CD4-positive, alpha-beta T cell treated with Interleukin-12 subunit alpha and Interleukin-12 subunit beta, for 1 hour (primary cell): ENCODE results near the gene PPP4R3A.
"Not testable (repeated sequence)": the region's sequence is repeated elsewhere in the genome, so short reads cannot be mapped to it uniquely, and the experiment has no call there.

Source experiments
- DNase-seq: peaks from one replicate; pipeline ENCODE4 v3.0.0-alpha.2; 2020

The PPP4R3A gene

GRCh38 chr14:91501951-91502930 lies 7.9 kb downstream of the PPP4R3A start:
- DNase-seq, result no peak

- no peak for DNase-seq
These were observed 8.8 kb downstream of the PPP4R3A start for GRCh38 chr14:91501348-91501747.

DNA sequence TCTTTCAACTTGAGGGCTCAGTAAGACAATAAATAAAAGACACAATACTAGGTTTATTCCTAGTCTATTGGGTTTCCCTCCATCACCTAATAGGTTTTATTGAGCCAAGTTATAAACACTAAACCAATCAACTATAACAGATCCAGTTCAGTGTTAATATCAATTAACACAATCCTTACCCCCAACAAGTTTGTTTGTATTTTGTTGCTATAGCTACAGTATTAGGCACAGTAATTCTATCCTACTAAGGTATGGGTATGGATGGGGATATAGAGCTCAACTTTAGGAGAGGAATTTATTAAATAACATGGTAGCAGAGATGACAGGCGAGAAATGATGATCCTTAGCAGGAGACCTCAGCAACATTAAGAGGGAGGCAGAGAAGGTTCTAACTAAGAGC lies 13.3 kb downstream of the PPP4R3A start:
- no peak for DNase-seq

DNA sequence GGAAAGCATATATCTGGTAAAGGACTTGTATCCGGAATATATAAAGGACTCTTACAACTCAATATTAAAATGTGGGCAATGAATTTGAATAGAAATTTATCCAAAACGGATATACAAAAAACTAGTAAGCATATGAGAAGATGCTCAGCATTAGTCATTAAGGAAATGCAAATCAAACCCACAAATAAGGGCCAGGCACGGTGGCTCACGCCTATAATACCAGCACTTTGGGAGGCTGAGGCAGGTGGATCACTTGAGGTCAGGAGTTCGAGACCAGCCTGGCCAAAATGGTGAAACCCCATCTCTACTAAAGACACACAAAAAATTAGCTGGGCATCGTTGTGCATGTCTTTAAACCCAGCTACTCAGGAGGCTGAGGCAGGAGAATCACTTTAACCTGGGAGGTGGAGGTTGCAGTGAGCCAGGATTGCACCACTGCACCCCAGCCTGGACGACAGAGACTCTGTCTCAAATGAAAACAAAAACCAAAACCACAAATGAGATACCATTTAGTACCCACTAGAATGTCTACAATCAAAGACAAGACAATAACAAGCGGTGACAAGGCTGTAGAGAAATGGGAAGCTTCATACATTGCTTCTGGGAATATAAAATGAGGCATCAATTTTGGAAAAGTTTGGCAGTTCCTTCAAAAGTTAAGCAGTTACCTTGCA lies 15.6 kb downstream of the PPP4R3A start:
- peak; percentile 21 for DNase-seq

DNA sequence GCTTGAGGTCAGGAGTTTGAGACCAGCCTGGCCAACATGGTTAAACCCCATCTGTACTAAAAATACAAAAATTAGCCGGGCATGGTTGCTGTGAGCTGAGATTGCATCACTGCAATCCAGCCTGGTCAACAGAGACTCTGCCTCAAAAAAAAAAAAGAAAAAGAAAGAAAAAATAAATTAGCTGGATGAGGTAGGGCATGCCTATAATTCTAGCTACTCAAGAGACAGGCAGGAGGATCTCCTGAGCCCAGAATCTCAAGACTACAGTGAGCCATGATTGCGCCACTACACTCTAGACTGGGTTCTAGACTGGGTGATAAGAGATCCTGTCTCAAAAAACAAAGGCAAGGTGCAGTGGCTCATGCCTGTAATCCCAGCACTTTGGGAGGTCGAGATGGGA lies 16.9 kb downstream of the PPP4R3A start:
- no peak for DNase-seq

- peak; percentile 11 for DNase-seq
These were observed 25.4 kb downstream of the PPP4R3A start for GRCh38 chr14:91484744-91485143.

- DNase-seq, result peak; percentile 25
These were observed 25.9 kb downstream of the PPP4R3A start for GRCh38 chr14:91484186-91484585.

DNA sequence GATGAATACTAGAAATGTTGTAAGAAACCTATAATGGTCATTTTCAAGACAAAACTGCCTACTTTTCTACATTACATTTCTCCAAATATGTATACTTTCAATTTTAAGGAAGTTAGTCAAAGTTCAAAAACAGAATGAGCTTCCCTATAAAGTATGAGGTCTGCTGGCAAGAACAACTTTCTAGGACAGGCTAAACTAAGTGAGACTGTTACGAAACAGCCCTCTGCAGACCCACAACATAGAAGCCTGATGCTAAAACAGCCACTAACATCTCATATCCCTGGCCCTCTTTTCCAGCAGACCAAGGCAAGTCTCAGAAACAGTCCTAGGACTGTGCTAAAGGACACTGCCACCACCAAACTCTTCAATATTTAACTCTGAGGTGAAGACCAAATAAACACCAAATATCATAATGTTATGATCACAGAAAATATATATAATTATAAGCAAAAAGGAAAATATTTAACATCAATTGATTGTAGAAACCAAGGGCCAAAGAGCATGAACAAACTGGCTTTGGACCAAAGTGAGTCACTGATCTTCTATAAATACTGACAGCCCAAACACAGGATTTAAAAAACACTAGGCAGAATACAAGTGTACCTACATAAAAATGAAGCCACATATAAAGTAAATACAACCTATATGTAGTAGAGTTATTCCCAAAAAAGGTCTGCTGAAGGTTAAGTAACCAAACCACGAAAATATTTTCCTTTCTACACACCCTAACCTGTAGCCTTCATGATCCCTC lies 27.7 kb downstream of the PPP4R3A start:
- DNase-seq, result no peak

DNA sequence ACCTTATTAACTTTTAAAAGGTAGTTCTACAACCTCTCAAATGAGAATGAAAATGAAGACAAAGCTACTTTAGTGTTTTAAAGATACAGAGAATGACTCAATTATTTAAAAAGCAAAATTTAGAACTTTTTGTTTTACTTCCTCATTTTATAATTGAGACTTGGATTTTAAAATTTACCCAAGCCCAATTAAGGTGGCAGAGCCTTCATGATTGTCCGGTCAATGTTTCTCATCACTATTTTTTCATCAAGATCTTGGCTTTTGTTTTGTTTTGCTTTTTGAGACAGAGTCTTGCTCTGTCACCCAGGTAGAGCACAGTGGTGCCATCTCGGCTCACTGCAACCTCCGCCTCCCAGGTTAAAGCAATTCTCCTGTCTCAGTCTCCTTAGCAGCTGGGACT lies 32.7 kb downstream of the PPP4R3A start:
- DNase-seq, result no peak

- DNase-seq, result no peak
These were observed 37.1 kb downstream of the PPP4R3A start for GRCh38 chr14:91473046-91473445.

DNA sequence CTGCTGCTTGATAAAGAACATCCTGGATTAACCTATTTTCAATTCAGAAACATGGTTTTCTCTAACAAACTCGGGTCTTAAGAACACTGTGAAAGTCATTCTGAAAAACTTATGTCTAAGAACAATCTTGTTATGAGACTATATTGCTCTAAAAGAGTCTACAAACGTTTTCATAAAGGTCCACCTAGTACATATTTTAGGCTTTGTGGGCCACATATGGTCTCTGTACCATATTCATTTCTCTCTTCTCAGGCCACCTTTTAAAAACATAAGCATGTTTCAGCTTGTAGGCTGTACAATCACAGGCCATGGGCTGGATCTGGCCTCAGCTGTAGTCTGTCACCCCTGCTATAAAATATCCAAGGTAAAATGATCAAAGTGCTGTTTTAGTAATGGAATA lies 39.9 kb downstream of the PPP4R3A start:
- DNase-seq, result no peak

GRCh38 chr14:91466192-91466591 lies 43.9 kb downstream of the PPP4R3A start:
- no peak for DNase-seq

GRCh38 chr14:91464615-91465205 lies 45.4 kb downstream of the PPP4R3A start:
- no peak for DNase-seq

- no peak for DNase-seq
These were observed 51.5 kb downstream of the PPP4R3A start for GRCh38 chr14:91458612-91459011.

GRCh38 chr14:91456283-91456682 lies 53.8 kb downstream of the PPP4R3A start:
- DNase-seq, result no peak

DNA sequence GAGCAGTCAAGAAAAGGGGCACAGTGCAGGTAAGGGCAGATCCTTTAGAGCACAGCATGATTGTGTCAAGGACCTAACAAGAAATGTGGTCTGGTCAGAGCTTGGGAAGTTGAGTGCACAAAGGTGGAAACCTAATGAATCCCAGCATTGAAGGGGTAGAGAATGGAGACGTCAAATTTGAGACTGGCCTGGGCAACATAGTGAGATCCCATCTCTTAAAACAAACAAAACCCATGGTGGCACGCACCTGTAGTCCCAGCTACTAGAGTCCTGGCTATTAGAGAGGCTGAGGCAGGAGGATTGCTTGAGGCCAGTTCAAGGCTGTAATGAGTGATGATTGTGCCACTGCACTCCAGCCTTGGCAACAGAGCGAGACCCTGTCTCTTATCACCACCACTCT lies 55.5 kb downstream of the PPP4R3A start:
- no peak for DNase-seq

DNA sequence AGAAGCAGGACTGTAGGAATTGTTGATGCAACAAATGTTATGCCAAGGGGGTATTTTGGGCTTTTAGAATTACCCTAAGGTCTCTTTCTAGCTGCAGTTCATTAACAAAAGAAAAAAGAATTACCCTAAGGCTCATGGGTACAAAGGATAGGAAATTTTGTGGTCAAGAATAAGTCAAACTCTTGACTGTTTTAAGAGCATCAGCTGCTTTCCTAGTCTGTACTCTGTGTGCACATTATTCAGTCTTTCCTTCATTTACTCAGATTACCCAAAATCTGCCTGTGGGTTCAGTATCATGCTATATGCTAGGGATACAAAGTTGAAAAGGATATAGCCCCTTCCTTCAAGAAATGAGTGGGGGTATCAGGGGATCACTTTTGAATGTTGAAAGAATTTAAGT lies 56.0 kb downstream of the PPP4R3A start:
- no peak for DNase-seq

DNA sequence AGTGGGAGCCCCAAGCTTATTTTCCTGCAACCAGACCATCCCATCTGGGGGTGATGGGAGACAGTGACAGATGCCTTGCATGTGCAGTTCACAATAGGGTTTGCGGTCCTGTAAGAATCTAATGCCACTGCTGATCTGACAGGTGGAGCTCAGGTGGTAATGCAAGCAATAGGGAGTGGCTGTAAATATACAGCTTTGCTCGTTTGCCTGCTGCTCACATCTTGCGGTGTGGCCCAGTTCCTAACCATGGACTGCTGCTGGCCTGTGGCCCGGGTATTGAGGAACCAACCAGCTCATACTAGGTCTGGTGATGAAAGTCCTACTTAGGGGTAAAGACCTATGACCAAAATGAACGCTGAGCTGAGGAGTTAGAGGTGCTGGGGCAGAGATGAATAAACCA lies 56.4 kb downstream of the PPP4R3A start:
- DNase-seq, result no peak

GRCh38 chr14:91444335-91445020 lies 65.6 kb downstream of the PPP4R3A start:
- DNase-seq, result no peak

DNA sequence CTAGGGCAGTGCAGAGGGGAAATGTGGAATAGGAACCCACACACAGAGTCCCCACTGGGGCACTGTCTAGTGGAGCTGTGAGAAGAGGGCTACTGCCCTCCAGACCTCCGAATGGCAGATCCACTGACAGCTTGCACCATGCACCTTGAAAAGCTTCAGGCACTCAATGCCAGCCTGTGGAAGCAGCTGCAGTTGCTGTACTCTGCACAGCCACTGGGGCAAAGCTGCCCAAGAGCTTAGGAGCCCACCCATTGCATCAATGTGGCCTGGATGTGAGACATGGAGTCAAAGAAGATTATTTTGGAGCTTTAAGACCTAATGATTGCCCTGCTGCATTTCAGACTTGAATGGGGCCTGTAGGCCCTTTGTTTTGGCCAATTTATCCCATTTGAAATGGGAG lies 70.8 kb downstream of the PPP4R3A start:
- no peak for DNase-seq

GRCh38 chr14:91438845-91439244 lies 71.3 kb downstream of the PPP4R3A start:
- DNase-seq, result no peak

DNA sequence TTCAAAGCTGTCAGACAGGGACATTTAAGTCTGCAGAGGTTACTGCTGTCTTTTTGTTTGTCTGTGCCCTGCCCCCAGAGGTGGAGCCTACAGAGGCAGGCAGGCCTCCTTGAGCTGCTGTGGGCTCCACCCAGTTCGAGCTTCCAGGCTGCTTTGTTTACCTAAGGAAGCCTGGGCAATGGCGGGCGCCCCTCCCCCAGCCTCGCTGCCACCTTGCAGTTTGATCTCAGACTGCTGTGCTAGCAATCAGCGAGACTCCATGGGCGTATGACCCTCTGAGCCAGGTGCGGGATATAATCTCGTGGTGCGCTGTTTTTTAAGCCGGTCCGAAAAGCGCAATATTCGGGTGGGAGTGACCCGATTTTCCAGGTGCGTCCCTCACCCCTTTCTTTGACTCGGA lies 73.8 kb downstream of the PPP4R3A start:
- DNase-seq, result not testable (repeated sequence)
